ENCODE results near the gene SNN.

Gene SNN

DNA sequence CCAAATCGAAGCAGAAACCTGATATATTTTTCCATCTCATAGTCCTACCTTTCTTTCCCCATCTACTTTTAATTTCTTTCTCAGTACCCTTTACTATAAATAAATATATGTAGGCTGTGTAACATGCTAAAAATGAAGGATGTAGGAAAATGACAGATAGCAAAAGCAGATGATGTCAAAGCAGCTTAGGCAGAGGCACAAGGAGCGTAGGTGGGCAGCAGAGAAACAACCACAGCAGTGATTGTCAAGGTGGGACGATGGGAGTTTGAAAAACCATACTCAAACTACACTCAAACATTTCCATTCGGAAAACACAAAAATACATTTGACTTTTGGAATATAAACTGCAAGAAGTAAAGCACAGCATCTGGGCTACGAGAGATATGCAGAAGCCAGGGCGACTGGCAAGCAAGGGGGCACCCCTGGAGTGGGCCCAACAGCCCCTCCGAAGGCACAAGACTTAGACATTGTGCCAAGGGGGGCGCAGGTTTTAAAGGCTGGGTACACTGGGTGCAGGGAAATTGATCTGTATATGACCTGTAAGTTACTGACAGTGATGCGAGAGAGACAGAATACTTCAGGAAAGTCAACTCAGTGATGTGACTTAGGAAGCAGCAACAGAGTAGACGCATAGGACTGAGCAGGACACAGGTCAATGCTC, 31.1 kb downstream of the SNN start:
- DNase-seq (ENCODE audit: low read depth), result no peak

DNA sequence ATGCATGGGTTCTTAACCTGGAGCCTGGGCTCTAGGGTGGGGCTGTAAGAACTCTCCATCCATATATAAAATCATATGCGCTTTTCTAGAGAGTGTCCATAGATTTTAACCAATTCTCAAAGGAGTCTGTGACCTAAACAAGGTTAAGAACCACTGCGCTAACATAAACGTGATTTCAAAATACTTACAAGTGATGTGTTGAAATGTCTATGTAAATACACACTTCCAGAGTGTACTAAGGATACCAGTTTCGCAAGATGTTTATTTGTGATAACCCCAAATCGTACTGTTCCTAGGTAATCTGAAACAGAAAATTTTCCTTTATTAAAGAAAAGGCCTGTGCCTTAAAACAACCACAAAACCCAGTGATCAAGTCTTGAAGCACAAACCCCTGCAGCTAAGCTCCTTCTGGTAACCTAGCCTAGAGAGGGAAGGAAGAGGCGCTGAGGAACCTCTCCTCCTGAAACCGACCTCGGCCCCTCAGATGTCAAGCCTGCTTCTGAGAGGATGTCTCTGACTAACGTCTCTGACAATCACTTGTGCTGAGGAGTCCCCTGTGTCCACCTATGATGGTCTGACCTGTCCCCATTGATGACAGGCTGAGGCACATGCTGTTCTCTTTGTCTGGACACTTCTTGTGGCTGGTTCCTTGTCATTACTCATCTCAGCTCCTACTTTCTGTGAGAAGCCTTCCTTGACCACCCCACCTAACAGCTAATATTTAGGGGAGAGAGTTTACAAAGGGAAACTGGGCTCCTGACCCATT, 32.2 kb downstream of the SNN start:
- DNase-seq (ENCODE audit: low read depth), result no peak

GRCh38 chr16:11705311-11706025, 37.2 kb downstream of the SNN start:
- no peak for DNase-seq (ENCODE audit: low read depth)

GRCh38 chr16:11706180-11706742, 38.0 kb downstream of the SNN start:
- DNase-seq (ENCODE audit: low read depth), result no peak

- no peak for DNase-seq (ENCODE audit: low read depth)
These were observed 39.5 kb downstream of the SNN start for GRCh38 chr16:11707679-11708197.

DNA sequence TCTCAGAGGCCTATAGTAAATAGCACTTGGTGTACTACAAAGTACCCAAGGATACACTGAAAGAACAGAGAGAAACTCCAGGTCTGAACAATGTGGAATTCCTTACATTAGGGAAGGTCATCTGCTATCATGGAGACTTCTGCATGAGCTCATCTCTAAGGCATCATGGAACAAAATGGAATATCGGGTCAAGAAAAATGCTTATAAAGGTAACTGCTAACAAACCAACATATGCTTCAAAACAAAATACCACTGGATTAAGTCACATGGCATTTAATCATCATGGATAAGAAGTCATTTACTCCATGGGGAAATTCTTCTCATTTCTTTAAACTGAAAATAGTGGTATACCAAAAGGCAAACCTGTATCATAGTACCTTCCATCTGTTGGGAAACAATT, 40.2 kb downstream of the SNN start:
- no peak for DNase-seq (ENCODE audit: low read depth)

DNA sequence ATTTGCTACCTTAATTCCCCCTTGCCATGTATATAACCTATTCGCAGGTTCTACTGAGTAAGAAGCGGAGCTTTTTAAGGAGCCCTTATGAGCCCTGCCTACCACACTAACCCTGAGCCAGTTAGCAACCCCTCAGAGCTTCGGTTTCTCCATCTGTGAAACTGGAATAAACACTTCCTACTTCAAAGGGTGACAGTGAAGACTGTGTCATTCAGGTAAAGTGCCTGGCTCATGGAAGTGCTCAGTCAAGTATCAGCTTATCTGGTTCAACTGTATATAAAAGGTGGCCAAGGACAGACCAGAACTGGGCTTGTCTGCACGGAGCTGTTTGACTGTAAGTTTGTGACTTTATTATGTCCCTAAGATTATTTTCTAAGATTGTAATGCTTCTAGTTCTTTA, 43.4 kb downstream of the SNN start:
- no peak for DNase-seq (ENCODE audit: low read depth)

GRCh38 chr16:11712122-11712521, 43.9 kb downstream of the SNN start:
- DNase-seq (ENCODE audit: low read depth), result no peak

DNA sequence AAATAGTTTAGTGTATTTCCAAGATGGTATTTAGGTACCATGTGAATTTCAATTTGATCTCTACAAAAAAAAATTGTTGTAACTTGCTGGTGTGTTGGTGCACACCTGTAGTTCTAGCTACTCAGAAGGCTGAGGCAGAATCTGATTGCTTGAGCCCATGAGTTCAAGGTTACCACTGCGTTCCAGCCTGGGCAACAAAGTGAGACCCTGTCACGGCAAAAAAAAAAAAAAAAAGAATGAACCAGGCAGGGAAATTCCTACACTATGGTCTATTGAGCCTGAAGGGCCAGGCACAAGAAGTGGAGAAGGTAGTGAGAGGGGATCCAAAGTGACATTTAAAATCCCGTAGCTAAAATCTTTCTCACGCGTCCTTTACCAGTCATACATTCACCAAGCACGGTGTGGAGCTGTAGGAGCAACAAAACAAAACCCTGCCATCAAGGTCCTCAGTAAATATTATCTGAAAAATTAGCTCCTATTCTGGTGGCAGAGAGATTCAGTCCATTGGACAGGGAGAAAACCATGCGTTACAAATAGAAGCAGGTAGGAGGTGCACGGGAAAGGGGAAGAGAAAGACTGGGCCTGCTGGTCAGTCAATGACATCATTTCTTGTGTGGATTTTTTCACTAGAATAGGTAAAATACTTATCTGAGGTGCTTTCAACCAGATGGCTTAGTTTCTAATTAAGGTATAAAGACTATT, 47.1 kb downstream of the SNN start:
- DNase-seq (ENCODE audit: low read depth), result no peak

GRCh38 chr16:11716336-11716735, 48.1 kb downstream of the SNN start:
- DNase-seq (ENCODE audit: low read depth), result no peak

- no peak for DNase-seq (ENCODE audit: low read depth)
These were observed 49.6 kb downstream of the SNN start for GRCh38 chr16:11717811-11718210.

- no peak for DNase-seq (ENCODE audit: low read depth)
These were observed 50.9 kb downstream of the SNN start for GRCh38 chr16:11719171-11719570.

DNA sequence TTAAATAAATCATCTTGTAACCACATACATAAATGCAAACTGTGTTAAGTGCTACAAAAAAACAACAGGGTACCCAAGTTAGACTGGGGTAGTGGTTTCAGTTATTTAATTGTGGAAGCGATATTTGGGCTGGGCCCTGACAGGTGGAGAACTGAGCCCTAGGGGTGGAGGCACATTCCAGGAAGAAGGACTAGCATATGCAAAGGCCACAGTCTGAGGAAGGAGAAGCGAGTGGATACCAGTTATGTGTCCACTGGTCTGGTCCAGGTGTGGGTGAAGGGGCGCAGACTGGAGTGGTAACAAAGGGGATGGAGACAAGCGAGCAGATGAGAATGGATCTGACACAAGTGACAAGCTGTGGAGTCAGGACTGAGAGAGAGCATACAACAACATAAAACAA, 51.5 kb downstream of the SNN start:
- no peak for DNase-seq (ENCODE audit: low read depth)

- DNase-seq (ENCODE audit: low read depth), result no peak
These were observed 53.7 kb downstream of the SNN start for GRCh38 chr16:11721781-11722467.

- no peak for DNase-seq (ENCODE audit: low read depth)
These were observed 54.2 kb downstream of the SNN start for GRCh38 chr16:11722468-11722808.

- no peak for DNase-seq (ENCODE audit: low read depth)
These were observed 57.2 kb downstream of the SNN start for GRCh38 chr16:11725457-11725856.

- DNase-seq (ENCODE audit: low read depth), result no peak
These were observed 57.8 kb downstream of the SNN start for GRCh38 chr16:11726008-11726407.

DNA sequence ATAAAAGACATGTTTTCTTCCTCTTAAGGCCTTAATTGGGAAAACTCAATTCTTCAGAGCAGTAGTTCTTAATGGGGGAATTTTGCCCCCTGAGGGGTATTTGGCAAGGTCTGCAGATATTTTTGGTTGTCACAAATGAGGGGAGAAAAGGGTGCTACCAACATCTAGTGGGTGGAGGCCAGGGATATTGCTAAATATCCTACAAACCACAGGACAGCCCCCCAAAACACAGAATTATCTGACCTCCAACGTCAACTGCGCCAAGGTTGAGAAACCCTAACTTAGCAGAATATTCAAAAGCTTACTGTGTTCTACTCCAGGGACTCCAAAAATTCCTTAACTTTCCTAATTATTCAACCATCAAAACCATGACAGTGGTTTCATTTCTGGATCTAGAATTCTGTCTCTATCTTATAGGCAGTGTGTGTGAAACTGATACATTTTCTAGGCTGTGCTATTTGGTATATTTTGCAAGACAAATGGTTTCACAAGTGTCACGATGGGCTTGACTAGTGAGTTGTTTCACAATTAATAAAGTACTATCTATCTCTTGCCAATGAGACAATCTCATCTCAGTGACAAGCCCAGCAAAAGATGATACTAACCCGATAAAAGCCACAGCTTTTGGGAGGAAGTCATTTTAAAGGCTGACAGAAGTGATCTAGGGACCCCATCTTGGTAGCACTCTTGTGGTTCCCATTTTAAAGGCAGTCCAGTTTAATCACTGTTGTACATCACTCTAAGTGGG, 59.7 kb downstream of the SNN start:
- DNase-seq (ENCODE audit: low read depth), result no peak

All from stimulated activated CD8-positive, alpha-beta memory T cell treated with anti-CD3 and anti-CD28 coated beads, Interleukin-15, amount 100 ng/mL, for 24 hours (primary cell).